ENCODE measurements around the gene LNP1. TPM values are rescaled to one million over a fixed set of nuclear protein-coding genes. Genes with fewer than 3 reads are reported as not detected.

Gene LNP1
- total RNA-seq, 2 experiments from 2014 or later, result 0.47 to 0.70 TPM

DNA sequence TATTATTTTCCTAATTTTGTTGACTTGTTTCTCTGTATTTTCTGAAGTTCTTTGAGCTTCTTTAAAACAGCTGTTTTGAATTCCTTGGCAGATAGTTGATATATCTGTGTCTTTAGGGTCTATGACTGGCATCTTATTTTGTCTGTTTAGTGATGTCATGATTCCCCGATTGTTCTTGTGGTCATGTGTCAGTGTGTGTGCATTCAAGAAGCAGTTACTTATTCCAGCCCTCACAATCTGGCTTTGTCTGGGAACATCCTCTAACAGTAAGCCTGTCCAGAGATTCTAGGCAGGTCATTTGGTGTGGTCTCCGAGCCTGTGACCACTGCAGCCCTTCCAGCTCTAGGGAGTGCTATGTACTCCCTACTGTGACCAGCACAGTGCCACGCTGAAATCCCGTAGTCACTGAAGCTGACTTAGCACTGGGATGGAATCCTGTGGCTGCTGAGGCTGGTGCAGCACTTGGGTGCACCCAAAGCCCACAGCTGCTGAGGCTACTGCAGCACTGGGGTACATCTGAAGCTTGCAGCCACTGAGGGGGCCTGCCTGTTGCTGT lies 6.7 kb downstream of the LNP1 start:
- POLR2A ChIA-PET, result no interaction called here
- Histone ChIP-seq H3K4me1 (ENCODE audit: insufficient read depth, low read length) (peaks cover 4% of the 10 kb centered on the region), H3K4me3 (ENCODE audit: low read length) (no peak overlapping the region), H3K27me3 (ENCODE audit: control insufficient read depth in 1 of 2, insufficient read depth in 2 of 2, low read length in 2 of 2) (no peaks in the 10 kb centered on the region), H3K36me3 (ENCODE audit: insufficient read depth, low read length) (no peaks in the 10 kb centered on the region), H3K27ac (ENCODE audit: low read depth in 1 of 2, low read length in 2 of 2) (no peak overlapping the region), H3K9me3 (ENCODE audit: control insufficient read depth in 1 of 2, insufficient read depth in 1 of 2, low read length in 2 of 2) (peaks cover 9 to 16% of the 10 kb centered on the region in 2 experiments)
- no peak overlapping the region for H3K27ac Mint-ChIP-seq
- TF ChIP-seq, protein P1, sequence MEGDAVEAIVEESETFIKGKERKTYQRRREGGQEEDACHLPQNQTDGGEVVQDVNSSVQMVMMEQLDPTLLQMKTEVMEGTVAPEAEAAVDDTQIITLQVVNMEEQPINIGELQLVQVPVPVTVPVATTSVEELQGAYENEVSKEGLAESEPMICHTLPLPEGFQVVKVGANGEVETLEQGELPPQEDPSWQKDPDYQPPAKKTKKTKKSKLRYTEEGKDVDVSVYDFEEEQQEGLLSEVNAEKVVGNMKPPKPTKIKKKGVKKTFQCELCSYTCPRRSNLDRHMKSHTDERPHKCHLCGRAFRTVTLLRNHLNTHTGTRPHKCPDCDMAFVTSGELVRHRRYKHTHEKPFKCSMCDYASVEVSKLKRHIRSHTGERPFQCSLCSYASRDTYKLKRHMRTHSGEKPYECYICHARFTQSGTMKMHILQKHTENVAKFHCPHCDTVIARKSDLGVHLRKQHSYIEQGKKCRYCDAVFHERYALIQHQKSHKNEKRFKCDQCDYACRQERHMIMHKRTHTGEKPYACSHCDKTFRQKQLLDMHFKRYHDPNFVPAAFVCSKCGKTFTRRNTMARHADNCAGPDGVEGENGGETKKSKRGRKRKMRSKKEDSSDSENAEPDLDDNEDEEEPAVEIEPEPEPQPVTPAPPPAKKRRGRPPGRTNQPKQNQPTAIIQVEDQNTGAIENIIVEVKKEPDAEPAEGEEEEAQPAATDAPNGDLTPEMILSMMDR (IDR thresholded peaks at IDR 0.05), result no peak
- intact Hi-C loops (cut with DNase I, micrococcal nuclease), result loop anchor here in 1 of 2 experiments (2.0 to 10.0 kb wide), 4 partner anchors 295 to 1883 kb away; partner anchors contain the start of genes CLDND1, CMSS1 and DCBLD2
- no peaks in the 10 kb centered on the region for H3K27me3 Mint-ChIP-seq
- H3K4me3 Mint-ChIP-seq, result no peak overlapping the region
- ATAC-seq (ENCODE audit: poor library complexity) (no peak), DNase-seq (no peak)
- CTCF ChIA-PET, result interaction anchor here (1.3 kb wide), 1 partner anchor 12 kb away, joined by 4 read pairs; no protein-coding TSS in a partner anchor
- peaks cover 9% of the 10 kb centered on the region for H3K9me3 Mint-ChIP-seq
- H3K36me3 Mint-ChIP-seq (ENCODE audit: low read depth), result peaks cover 28% of the 10 kb centered on the region
- peaks cover 25% of the 10 kb centered on the region for H3K4me1 Mint-ChIP-seq (ENCODE audit: low read depth)

DNA sequence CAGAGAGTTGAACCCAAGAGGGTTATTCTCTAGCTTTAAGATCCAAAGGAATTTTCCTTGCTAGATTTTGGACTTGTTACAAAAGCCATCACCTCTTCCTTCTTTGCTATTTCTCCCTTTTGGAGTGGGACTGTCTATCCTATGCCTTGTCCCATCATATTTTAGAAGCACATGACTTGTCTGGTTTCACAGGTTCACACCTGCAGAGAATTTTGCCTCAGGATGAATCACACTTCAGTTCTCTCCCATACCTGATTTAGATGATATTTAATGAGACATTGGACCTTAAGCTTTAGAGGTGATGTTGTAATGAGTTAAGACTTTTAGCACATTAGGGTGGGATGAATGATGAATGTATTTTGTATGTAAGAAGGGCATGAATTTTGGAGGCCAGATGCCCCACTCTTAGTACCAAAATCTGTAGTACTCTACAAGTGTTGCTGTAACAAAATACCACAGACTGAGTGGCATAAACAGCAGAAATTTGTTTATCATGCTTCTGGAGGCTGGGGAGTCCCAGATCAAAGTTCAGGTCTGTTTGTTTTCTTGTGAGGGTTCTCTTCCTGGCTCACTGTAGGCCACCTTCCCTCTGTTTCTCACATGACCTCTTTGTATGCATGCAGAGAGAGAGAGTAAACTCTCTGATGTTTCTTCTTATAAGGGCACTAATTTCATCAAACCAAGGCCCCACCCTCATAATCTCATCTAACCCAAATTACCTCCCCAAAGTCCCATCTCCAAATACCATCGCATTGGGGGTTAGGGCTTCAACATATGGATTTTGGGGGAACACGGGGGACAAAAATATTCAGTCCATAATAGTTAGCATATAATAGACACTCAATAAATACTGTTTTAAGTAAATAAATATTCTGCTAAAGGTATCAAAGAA lies 10.0 kb downstream of the LNP1 start:
- Histone ChIP-seq H3K27me3 (ENCODE audit: control insufficient read depth in 1 of 2, insufficient read depth in 2 of 2, low read length in 2 of 2) (no peaks in the 10 kb centered on the region), H3K9me3 (ENCODE audit: control insufficient read depth in 1 of 2, insufficient read depth in 1 of 2, low read length in 2 of 2) (peaks cover 14 to 17% of the 10 kb centered on the region in 2 experiments), H3K27ac (ENCODE audit: low read depth in 1 of 2, low read length in 2 of 2) (no peak overlapping the region), H3K36me3 (ENCODE audit: insufficient read depth, low read length) (no peaks in the 10 kb centered on the region), H3K4me1 (ENCODE audit: insufficient read depth, low read length) (no peaks in the 10 kb centered on the region), H3K4me3 (ENCODE audit: low read length) (no peak overlapping the region)
- Mint-ChIP-seq H3K27ac (no peak overlapping the region), H3K9me3 (peaks cover 11% of the 10 kb centered on the region), H3K4me1 (ENCODE audit: low read depth) (no peaks in the 10 kb centered on the region), H3K4me3 (no peak overlapping the region), H3K36me3 (ENCODE audit: low read depth) (peaks cover 28% of the 10 kb centered on the region), H3K27me3 (no peaks in the 10 kb centered on the region)
- ChIA-PET POLR2A (interaction anchor here (0.9 to 2.1 kb wide), 2 partner anchors 10 to 11 kb away, joined by 3 to 4 read pairs; partner anchors contain the start of gene LNP1), CTCF (no interaction called here)
- TF ChIP-seq, protein P1 (IDR thresholded peaks at IDR 0.05), result no peak
- intact Hi-C loops (cut with DNase I, micrococcal nuclease), result no loop called here
- ATAC-seq (ENCODE audit: poor library complexity) (no peak), DNase-seq (no peak)

DNA sequence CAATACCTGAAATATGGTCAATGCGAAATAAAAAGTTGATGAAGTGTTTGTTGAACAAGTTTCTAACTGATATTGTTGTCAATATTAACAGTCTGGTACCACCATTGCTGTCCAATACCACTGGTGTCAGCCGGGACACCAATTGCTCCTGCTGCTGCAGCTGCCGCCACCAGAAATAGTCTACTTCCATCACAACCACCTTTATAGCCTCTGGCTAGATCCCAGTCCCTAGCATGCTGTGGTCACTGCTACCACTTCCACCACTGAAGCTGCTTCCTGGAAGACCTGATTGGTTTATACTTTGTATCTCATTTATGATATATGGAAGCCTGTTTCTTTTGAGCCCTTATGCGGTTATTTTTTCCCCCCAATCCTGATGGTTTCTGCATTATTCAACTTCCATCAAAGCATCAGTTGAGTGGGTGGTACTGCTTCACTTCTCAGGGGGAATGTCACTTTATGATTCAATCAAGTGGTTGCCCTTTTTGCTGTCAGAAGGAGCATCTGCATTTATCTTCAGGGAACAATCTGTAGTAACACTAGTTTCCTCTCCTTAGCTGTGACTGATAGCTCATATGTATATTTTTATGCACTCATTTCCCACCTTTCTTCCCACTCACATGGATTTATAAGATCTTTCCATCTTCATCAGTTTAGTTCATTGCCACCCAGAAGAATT lies 11.7 kb downstream of the LNP1 start:
- TF ChIP-seq, protein P1 (IDR thresholded peaks at IDR 0.05), result no peak
- Mint-ChIP-seq H3K4me3 (no peak overlapping the region), H3K36me3 (ENCODE audit: low read depth) (peaks cover 19% of the 10 kb centered on the region), H3K9me3 (peaks cover 4% of the 10 kb centered on the region), H3K27ac (no peak overlapping the region), H3K4me1 (ENCODE audit: low read depth) (no peaks in the 10 kb centered on the region), H3K27me3 (no peaks in the 10 kb centered on the region)
- ChIA-PET POLR2A (no interaction called here), CTCF (no interaction called here)
- Histone ChIP-seq H3K4me3 (ENCODE audit: low read length) (no peak overlapping the region), H3K9me3 (ENCODE audit: control insufficient read depth in 1 of 2, insufficient read depth in 1 of 2, low read length in 2 of 2) (peaks cover 9 to 14% of the 10 kb centered on the region in 2 experiments), H3K4me1 (ENCODE audit: insufficient read depth, low read length) (no peaks in the 10 kb centered on the region), H3K36me3 (ENCODE audit: insufficient read depth, low read length) (no peaks in the 10 kb centered on the region), H3K27ac (ENCODE audit: low read depth in 1 of 2, low read length in 2 of 2) (no peak overlapping the region), H3K27me3 (ENCODE audit: control insufficient read depth in 1 of 2, insufficient read depth in 2 of 2, low read length in 2 of 2) (no peaks in the 10 kb centered on the region)
- ATAC-seq (ENCODE audit: poor library complexity) (no peak), DNase-seq (no peak)
- intact Hi-C loops (cut with DNase I, micrococcal nuclease), result no loop called here

Data from CD4-positive, alpha-beta T cell (primary cell).